Stimulated activated effector memory CD8-positive, alpha-beta T cell treated with anti-CD3 and anti-CD28 coated beads, Interleukin-12 subunit alpha, Interleukin-12 subunit beta, amount 100 ng/mL, for 72 hours (primary cell): ENCODE results near the gene ITPRID1.
"Not testable (repeated sequence)": the region's sequence is repeated elsewhere in the genome, so short reads cannot be mapped to it uniquely, and the experiment has no call there.

Experiments used
- ATAC-seq: fragments of 150-1000 bp; cut with Tn5 transposase; 2 replicates; pipeline ENCODE4 v1.10.0; 2021
- DNase-seq, 2 donors: peaks; one replicate each; pipeline ENCODE4 v3.0.0; 2021 to 2022; ENCODE audit warnings: low spot score in 2 of 2
- H3K27ac Mint-ChIP-seq: one replicate; pipeline ENCODE4 v1.8.0; 2022; ENCODE audit warnings: mild to moderate bottlenecking, mixed read lengths
- H3K36me3 Mint-ChIP-seq: one replicate; pipeline ENCODE4 v1.8.0; 2022; ENCODE audit warnings: mild to moderate bottlenecking, mixed read lengths
- H3K4me1 Mint-ChIP-seq: one replicate; pipeline ENCODE4 v1.8.0; 2022; ENCODE audit warnings: mixed read lengths
- H3K4me3 Mint-ChIP-seq: one replicate; pipeline ENCODE4 v1.8.0; 2022; ENCODE audit warnings: mild to moderate bottlenecking, mixed read lengths
- H3K9me3 Mint-ChIP-seq: one replicate; pipeline ENCODE4 v1.8.0; 2022; ENCODE audit warnings: mixed read lengths

The ITPRID1 gene

DNA sequence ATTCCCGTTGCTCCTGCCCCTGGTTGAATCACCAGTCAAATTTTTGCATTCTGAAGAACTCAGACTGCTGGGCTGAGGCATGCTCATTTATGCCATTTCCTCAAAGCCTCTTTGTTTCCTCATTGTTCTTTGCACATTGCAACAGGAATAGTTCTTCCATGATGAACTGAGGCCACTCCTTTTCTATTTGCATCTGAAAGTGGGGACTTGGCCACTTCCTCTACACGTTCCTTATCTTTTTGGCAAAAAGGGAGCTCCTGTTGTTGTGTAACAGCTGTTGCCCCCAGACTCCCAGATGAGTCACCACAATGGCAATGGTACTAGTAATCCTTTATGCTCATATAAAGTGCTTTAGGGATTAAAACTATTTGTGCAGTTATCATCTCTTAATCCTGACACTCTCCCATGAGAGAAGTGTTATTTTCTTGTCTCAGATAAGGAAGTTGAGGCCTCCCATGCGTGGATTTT is 20.1 kb upstream of the ITPRID1 start:
- no peak overlapping the region for H3K4me3 Mint-ChIP-seq
- H3K9me3 Mint-ChIP-seq: no peaks in the 10 kb centered on the region
- ATAC-seq (no peak), DNase-seq (no peak)
- H3K27ac Mint-ChIP-seq: no peak overlapping the region
- no peaks in the 10 kb centered on the region for H3K36me3 Mint-ChIP-seq
- H3K4me1 Mint-ChIP-seq: no peaks in the 10 kb centered on the region

DNA sequence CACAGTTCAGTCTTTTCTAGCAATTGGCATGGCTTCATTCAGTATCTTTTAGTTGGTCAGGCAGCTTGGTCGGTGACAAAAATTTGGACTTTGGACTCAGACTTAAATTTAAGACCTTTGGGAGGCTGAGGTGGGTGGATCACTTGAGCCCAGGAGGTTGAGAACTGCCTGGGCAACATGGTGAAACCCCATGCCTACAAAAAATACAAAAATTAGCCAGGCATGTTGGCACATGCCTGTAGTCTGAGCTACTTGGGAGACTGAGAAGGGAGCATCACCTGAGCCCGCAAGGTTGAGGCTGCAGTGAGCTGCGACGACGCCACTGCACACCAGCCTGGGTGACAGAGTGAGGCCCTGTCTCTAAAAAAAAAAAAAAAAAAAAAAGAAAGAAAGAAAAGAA is 19.5 kb upstream of the ITPRID1 start:
- Mint-ChIP-seq H3K4me1 (no peaks in the 10 kb centered on the region), H3K9me3 (peaks cover 2% of the 10 kb centered on the region), H3K4me3 (no peak overlapping the region), H3K27ac (no peak overlapping the region), H3K36me3 (no peaks in the 10 kb centered on the region)
- DNase-seq: no peak
- ATAC-seq: no peak

DNA sequence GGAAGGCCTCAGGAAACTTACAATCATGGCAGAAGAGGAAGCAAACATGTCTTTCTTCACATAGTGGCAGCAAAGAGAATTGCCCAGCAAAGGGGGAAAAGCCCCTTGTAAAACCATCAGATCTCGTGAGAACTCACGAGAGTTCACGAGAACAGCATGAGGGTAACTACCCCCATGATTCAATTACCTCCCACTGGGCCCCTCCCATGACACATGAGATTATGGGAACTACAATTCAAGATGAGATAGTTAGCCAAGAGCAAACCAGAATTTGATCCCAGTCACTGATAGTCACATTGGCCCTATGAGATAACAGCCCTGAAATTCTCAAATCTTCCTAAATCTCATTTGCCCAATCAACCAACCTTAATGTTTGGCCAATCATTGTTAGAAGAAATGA is 18.2 kb upstream of the ITPRID1 start:
- no peak for DNase-seq
- no peak for ATAC-seq
- Mint-ChIP-seq H3K4me3 (no peak overlapping the region), H3K36me3 (no peaks in the 10 kb centered on the region), H3K4me1 (no peaks in the 10 kb centered on the region), H3K27ac (no peak overlapping the region), H3K9me3 (peaks cover 3% of the 10 kb centered on the region)

DNA sequence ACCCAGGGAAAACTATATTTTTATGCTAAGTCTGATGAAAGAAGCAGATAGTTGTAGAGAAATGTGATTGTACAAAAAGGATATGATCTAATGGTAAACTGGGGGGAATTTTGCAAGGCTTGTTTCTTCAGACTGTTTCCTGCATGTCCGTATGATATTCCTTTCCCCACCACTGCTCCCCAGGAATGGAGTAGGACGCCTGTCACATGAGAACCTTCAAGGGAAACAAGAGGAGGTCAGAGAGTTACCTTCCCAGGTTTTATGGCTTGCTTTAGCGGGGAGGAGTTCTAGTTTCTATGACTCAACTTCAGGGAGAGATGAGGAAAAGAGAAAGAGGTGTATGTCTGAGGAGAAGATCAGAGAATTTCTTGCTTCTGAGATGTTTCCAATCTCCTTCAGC is 16.4 kb upstream of the ITPRID1 start:
- H3K27ac Mint-ChIP-seq: no peak overlapping the region
- no peaks in the 10 kb centered on the region for H3K36me3 Mint-ChIP-seq
- no peak for DNase-seq
- ATAC-seq: no peak
- H3K4me1 Mint-ChIP-seq: no peaks in the 10 kb centered on the region
- peaks cover 3% of the 10 kb centered on the region for H3K9me3 Mint-ChIP-seq
- H3K4me3 Mint-ChIP-seq: no peak overlapping the region

DNA sequence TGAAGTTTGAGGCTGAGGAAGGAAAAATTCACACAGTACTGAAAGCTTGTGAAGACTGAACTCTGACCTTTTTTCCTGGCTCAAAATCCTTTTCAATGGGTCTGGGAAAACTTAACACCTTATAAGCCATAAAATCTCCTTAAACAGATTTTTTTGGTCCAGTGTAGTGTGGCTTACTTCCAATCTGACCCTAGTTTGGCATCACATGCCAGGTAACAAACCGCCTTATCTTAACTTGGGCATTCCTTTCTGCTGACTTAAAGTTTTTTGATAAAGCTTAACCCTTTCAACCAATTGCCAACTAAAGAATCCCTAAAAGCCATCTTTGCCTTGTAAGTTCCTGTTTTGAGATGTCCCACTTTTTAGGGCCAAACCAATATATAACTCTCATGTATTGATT is 13.2 kb upstream of the ITPRID1 start:
- ATAC-seq: no peak
- no peaks in the 10 kb centered on the region for H3K36me3 Mint-ChIP-seq
- no peak for DNase-seq
- no peak overlapping the region for H3K27ac Mint-ChIP-seq
- peaks cover 3% of the 10 kb centered on the region for H3K9me3 Mint-ChIP-seq
- H3K4me1 Mint-ChIP-seq: no peaks in the 10 kb centered on the region
- no peak overlapping the region for H3K4me3 Mint-ChIP-seq

DNA sequence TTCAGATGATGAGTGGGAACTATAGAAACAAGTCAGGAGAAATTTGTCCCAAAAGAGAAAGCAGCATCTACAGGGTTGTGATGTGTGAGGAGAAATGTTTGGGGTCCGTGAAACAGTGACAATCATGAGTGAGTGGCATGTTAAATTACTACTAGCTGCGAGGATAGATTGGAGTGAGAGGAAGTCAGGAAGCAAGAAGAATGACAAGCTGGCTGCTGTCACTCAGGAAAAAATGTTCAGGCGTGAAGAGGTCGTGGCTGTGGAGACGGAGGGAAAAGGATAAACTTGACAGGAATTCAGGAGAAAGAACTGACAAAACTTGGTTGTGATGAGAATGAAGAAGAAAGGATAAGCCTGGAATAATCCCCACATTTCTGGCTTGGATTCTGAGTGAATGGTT is 5.1 kb upstream of the ITPRID1 start:
- Mint-ChIP-seq H3K4me3 (no peak overlapping the region), H3K9me3 (peaks cover 7% of the 10 kb centered on the region), H3K36me3 (no peaks in the 10 kb centered on the region), H3K27ac (no peak overlapping the region), H3K4me1 (no peaks in the 10 kb centered on the region)
- ATAC-seq: no peak
- no peak for DNase-seq

DNA sequence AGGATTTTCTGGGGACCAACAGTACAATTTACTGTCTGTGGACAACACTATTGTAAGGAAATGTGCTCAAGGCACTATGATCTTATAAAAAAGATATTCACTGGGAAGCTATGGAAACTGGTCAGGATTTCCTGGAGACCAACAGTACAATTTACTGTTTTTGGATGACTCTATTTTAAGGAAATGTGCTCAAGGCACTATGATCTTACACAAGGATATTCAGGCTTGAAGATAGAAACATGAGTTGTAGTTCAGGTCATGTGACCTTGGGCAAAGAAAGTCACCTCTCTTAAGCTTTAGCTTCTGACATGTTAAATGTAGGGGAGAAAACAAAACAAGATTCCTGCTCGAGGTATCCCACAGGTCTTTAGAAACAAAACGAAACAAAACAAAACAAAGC is 1.7 kb upstream of the ITPRID1 start:
- ATAC-seq (no peak), DNase-seq (no peak)
- peaks cover 15% of the 10 kb centered on the region for H3K9me3 Mint-ChIP-seq
- no peak overlapping the region for H3K4me3 Mint-ChIP-seq
- H3K4me1 Mint-ChIP-seq: no peaks in the 10 kb centered on the region
- no peaks in the 10 kb centered on the region for H3K36me3 Mint-ChIP-seq
- no peak overlapping the region for H3K27ac Mint-ChIP-seq

DNA sequence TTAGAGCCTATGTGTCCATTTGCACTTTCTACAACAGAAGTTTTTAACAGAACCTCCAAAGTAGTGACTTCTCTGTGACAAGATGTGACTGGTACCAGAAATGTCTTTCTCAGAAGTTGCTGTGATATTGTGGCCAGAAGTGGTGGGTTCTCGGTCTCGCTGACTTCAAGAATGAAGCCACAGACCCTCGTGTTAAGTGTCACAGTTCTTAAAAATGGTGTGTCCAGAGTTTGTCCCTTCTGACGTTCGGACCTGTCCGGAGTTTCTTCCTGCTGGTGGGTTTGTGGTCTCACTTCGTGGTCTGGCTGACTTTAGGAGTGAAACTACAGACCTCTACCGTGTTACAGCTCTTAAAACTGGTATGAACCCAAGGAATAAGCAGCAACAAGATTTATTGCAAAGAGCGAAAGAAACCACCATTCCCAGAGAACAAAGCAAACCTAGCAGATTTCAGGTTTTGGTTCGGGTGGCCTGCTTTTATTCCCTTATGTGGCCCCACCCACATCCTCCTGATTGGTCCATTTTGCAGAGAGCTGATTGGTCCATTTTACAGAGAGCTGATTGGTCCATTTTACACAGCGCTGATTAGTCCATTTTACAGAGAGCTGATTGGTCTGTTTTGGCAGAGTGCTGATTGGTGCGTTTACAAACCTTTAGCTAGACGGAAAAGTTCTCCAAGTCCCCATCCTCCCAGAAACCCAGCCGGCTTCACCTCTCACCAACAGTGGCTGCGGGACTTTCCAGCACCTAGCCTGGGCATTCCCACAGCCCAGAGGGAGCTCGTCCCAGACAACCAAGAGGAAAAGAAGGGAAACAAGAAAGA is 3.0 kb downstream of the ITPRID1 start:
- Mint-ChIP-seq H3K36me3 (no peaks in the 10 kb centered on the region), H3K27ac (no peak overlapping the region), H3K9me3 (peaks cover 14% of the 10 kb centered on the region), H3K4me3 (no peak overlapping the region), H3K4me1 (no peaks in the 10 kb centered on the region)
- ATAC-seq: no peak
- no peak for DNase-seq

DNA sequence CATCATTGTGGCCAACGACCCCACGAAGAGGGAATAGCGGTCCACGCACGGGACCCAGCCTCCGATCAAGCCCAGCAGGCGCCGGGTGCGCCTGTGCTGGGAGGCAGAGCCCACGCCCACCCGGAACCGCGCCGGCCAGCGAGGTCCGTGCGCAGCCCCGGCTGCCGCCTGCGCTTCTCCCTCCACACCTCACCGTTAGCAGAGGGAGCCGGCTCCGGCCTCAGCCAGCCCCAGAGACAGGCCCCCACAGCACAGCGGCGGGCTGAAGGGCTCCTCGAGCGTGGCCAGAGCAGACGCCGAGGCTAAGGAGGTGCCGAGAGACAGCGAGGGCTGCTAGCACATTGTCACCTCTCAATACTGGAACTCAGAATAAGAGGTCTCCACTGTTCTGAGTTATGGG is 3.6 kb downstream of the ITPRID1 start:
- DNase-seq: no peak
- ATAC-seq: no peak
- no peaks in the 10 kb centered on the region for H3K4me1 Mint-ChIP-seq
- H3K27ac Mint-ChIP-seq: no peak overlapping the region
- H3K4me3 Mint-ChIP-seq: no peak overlapping the region
- peaks cover 14% of the 10 kb centered on the region for H3K9me3 Mint-ChIP-seq
- H3K36me3 Mint-ChIP-seq: no peaks in the 10 kb centered on the region

DNA sequence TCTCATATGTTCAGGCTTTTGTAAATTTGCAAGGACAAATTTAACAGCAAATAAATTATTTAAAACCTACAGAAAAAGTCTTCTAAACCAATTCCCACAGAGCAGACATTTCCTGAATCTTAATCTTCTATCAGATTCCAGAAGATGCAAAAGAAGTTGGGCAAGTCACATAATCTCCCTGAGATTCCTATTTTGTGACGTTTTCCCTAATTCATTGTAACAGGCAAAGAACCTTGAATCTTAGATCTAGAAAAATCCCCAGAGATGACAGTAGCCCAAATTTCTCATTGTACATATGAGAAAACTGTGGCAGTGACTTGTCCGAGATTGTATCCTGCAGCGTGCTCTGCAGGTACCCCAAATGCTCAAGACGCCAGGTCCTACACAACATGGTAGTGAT is 4.9 kb downstream of the ITPRID1 start:
- Mint-ChIP-seq H3K4me1 (no peaks in the 10 kb centered on the region), H3K27ac (no peak overlapping the region), H3K9me3 (peaks cover 17% of the 10 kb centered on the region), H3K4me3 (no peak overlapping the region), H3K36me3 (no peaks in the 10 kb centered on the region)
- ATAC-seq (no peak), DNase-seq (no peak)

DNA sequence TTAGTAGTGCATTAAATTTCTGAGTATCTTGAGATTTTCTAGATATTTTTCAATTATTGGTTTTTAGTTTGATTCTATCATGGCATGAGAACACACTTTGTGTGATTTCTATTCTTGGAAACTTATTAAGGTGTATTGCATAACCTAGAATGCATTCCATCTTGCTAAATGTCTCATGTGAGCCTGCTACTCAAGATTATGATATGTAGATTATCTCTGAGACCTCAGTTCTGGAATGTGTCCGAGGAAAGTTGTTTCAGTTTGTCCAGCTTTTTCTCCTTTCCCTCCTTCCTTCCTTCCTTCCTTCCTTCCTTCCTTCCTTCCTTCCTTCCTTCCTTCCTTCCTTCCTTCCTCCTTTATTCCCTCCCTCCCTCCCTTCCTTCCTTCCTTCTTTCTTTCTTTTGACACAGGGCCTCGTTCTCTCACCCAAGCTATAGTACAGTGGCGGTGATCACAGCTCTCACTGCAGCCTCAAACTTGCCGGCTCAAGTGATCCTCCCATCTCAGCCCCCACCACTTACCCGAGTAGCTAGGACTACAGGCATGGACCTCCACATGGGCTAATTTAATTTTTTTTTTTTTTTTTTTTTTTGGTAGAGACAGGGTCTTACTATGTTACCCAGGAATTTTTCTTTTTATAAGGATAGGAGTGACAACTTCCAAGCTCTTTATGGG is 7.6 kb downstream of the ITPRID1 start:
- no peak overlapping the region for H3K4me3 Mint-ChIP-seq
- DNase-seq (no peak), ATAC-seq (no peak)
- no peaks in the 10 kb centered on the region for H3K4me1 Mint-ChIP-seq
- H3K27ac Mint-ChIP-seq: no peak overlapping the region
- peaks cover 9% of the 10 kb centered on the region for H3K9me3 Mint-ChIP-seq
- H3K36me3 Mint-ChIP-seq: no peaks in the 10 kb centered on the region

DNA sequence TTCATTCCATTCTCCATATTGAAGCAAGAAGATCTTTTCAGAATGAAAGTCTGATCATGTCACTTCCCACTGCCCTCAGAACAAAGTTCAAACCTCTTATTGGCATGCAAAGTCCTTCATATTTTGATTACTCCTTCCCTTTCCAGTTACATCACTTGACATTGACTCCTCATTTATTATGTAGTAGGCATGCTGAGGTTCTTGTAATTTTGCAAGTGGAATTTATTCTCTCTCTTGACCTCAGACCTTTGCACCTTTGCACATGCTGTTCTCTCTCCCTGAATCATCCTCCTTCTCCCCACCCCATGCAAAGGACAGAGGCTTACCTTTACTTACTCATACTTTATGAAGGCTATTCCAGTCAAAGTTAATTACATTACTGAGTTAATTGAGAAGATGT is 13.0 kb downstream of the ITPRID1 start:
- H3K4me3 Mint-ChIP-seq: no peak overlapping the region

DNA sequence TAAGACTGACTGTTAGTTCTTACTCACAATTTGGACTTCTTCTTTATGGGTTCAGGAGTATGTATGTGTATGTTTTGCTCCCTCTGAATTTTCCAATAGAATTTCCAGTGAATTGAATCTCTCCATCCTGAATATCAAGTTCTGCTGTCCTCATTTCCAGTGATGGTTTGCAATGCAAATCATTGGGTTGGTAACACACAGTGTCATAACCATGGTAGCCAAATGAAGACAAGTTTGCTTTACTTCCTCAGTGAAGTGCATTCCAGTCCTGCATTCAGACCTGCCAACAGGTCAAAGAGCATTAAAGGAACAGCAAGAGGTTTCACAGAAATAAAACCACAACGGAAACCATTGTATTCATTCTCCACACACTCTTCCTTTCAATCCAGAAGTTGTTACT is 15.2 kb downstream of the ITPRID1 start:
- Mint-ChIP-seq H3K4me1 (no peaks in the 10 kb centered on the region), H3K4me3 (no peak overlapping the region), H3K9me3 (peaks cover 3% of the 10 kb centered on the region), H3K36me3 (no peaks in the 10 kb centered on the region), H3K27ac (no peak overlapping the region)
- ATAC-seq: no peak
- no peak for DNase-seq

More for the DNA sequence above, 13.0 kb downstream of the ITPRID1 start:
- peaks cover 7% of the 10 kb centered on the region for H3K9me3 Mint-ChIP-seq
- H3K27ac Mint-ChIP-seq: no peak overlapping the region
- no peaks in the 10 kb centered on the region for H3K4me1 Mint-ChIP-seq
- DNase-seq (no peak), ATAC-seq (no peak)
- no peaks in the 10 kb centered on the region for H3K36me3 Mint-ChIP-seq

DNA sequence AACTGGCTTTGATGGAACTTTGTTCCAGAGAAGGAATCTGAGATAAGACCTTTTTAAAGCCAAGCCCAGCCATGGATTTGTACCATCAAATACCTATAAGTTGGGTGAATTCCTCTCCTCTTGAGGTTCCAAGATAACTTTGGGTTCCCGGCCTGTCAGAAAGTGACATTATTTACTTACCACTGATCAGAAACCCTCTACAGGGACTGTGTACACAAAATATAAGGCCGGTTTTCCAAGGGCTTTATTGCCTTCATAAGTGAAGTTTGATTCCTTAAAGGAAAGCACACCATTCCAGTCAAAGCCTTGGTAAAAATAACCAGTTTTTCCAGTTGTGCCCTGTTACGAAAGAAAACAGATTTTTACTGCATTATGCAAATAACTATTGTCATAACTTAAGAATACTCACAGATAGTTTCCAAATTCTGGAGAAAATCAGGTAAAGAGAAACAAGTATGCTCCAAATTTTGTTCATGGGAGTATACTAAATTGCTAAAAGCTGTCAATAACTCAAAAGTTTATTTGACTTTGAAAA is 26.8 kb downstream of the ITPRID1 start:
- not testable (repeated sequence) for H3K27ac Mint-ChIP-seq, H3K36me3 Mint-ChIP-seq, DNase-seq, H3K4me1 Mint-ChIP-seq, ATAC-seq, H3K4me3 Mint-ChIP-seq
- peaks cover 15% of the 10 kb centered on the region for H3K9me3 Mint-ChIP-seq

DNA sequence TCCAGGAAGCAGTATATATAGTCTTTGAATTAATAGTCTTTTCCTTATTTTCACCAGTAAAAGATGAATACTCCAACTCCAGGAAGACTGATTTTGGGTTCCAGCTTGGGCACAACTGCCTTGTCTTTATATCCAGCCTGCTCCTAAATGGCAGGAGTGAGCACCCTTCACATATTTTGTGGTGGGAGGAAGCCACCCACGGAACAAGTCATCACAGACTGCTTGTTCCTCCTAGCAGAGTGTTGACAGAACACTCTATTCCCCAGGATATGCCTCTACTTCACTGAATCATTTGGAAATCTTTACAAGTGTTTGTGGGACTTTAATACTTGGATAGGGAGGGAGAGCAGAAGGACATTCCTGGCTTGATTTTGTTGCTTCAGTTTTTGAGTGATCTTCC is 31.7 kb downstream of the ITPRID1 start:
- ATAC-seq (no peak), DNase-seq (no peak)
- Mint-ChIP-seq H3K36me3 (no peaks in the 10 kb centered on the region), H3K4me3 (no peak overlapping the region), H3K9me3 (no peaks in the 10 kb centered on the region), H3K27ac (no peak overlapping the region), H3K4me1 (no peaks in the 10 kb centered on the region)

DNA sequence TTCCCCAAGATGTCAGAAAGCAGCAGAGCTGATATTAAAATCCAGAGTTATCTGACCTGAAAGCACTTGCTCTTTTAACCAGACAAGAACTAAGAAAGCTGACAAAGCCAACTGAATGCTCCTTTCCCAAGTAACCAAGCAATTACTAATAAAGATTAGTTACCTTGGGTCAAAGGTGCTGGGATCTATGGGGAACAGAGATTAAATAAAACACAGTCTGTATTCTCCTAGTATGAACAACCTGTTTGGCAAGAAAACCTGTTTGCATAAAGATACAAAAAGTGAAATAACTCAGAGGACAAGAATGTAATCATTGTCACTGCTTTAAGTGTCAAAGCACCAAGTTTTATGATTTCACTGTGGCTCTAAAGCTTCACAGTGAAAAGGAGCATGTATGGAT is 35.7 kb downstream of the ITPRID1 start:
- Mint-ChIP-seq H3K36me3 (no peaks in the 10 kb centered on the region), H3K9me3 (no peaks in the 10 kb centered on the region), H3K4me1 (no peaks in the 10 kb centered on the region), H3K27ac (no peak overlapping the region), H3K4me3 (no peak overlapping the region)
- DNase-seq: no peak
- ATAC-seq: no peak
